ENCODE data around the gene MSL3B.

- TF ChIP-seq ZNF274 (IDR thresholded peaks at IDR 0.05; ENCODE audit: low read depth, low read length) = no peak
- TF ChIP-seq YY1 (IDR thresholded peaks at IDR 0.05; ENCODE audit: insufficient read depth, insufficient read length) = no peak
- no peak for TF ChIP-seq SUZ12 (IDR thresholded peaks at IDR 0.05; ENCODE audit: extremely low read depth, insufficient read depth, insufficient read length)
Observed at GRCh38 chr2:233832869-233833311, 35.3 kb downstream of the MSL3B start.

All from NT2/D1 (cell line).